ENCODE measurements around the gene CC2D1B. TPM values are rescaled to one million over a fixed set of nuclear protein-coding genes. Genes with fewer than 3 reads are reported as not detected.

Gene CC2D1B
- 23.8 TPM for total RNA-seq (2013)
- polyA plus RNA-seq (10 to 100 TPM in 1 of 3 donors, 1 to 10 TPM in 2; 1.7 to 17.5 (median 2.4) TPM), polyA minus RNA-seq (18.4 and 18.8 TPM in 2 replicates), total RNA-seq (37.5 to 73.1 (median 51.2) reads per million in 11 experiments)

GRCh38 chr1:52365746-52366516 is at the start of gene CC2D1B:
Gene CC2D1B, minus strand, starts transcription at chr1:52366205. Its CDS starts 1,585 bp downstream, at chr1:52364620.
- DNase-seq, result peak; percentile 95 to 98 (median 97)
- Mint-ChIP-seq H3K27ac (peak within 1 kb of the TSS; percentile 94 to 97 (median 97)), H3K4me3 (peak within 1 kb of the TSS; percentile 96 to 98), H3K4me1 (peaks cover 25% of the 10 kb centered on the region), H3K9me3 (peaks cover 0 to 1% (median 0%) of the 10 kb centered on the region in 7 donors), H3K27me3 (ENCODE audit: low read depth in 3 of 3) (peaks cover 11 to 20% (median 12%) of the 10 kb centered on the region in 3 donors), H3K36me3 (peaks cover 26 to 36% of the 10 kb centered on the region in 2 donors)
- Histone ChIP-seq H3K27ac (ENCODE audit: low read depth in 1 of 2, low read length in 2 of 2) (peak within 1 kb of the TSS; percentile 73 to 93), H4K20me1 (ENCODE audit: insufficient read depth, low read length) (peaks cover 13% of the 10 kb centered on the region), H3K27me3 (ENCODE audit: control insufficient read depth in 2 of 2, insufficient read depth in 2 of 2, low read length in 2 of 2) (peaks cover 0 to 16% of the 10 kb centered on the region in 2 donors), H2AFZ (ENCODE audit: insufficient read depth, low read depth, low read length, poor library complexity, severe bottlenecking) (peak within 1 kb of the TSS; percentile 80), H3K9ac (ENCODE audit: insufficient read depth, low read length, poor library complexity, severe bottlenecking) (peak within 1 kb of the TSS; percentile 96), H3K4me3 (replicated peaks in 1 of 3; ENCODE audit: low read depth in 2 of 3, low read length in 3 of 3) (peak within 1 kb of the TSS; percentile 80 to 95 (median 90)), H3K4me1 (ENCODE audit: control insufficient read depth in 1 of 2, insufficient read depth in 2 of 2, low read length in 2 of 2) (peaks cover 23 to 30% of the 10 kb centered on the region in 2 donors), H3K79me2 (ENCODE audit: insufficient read depth, low read length) (peaks cover 32% of the 10 kb centered on the region), H3K9me3 (replicated peaks in 1 of 2; ENCODE audit: control insufficient read depth in 1 of 2, insufficient read depth in 1 of 2, low read length in 2 of 2) (no peaks in the 10 kb centered on the region), H3K4me2 (replicated peaks; ENCODE audit: extremely low read depth, low read length, poor library complexity, severe bottlenecking) (peak within 1 kb of the TSS; percentile 97), H3K36me3 (replicated peaks in 1 of 2; ENCODE audit: control insufficient read depth in 1 of 2, insufficient read depth in 2 of 2, low read length in 2 of 2) (peaks cover 18 to 31% of the 10 kb centered on the region in 2 donors)
- under 1% methylated on average over 92 of the region's 92 CpGs for WGBS (ENCODE audit: insufficient coverage)
- TF ChIP-seq CTCF (IDR thresholded peaks at IDR 0.05), result peak; percentile 15
- intact Hi-C loops (cut with micrococcal nuclease), result loop anchor here (1.0 to 2.0 kb wide), 3 partner anchors 38 to 309 kb away; partner anchors contain the start of genes ORC1 (in 2 of the 2), PRPF38A (in 2 of the 2) and BTF3L4 (in 1 of the 2)

GRCh38 chr1:52414942-52415341 is 48.9 kb upstream of the CC2D1B start:
- H3K36me3 ChIP-seq (replicated peaks in 1 of 2; ENCODE audit: control insufficient read depth in 1 of 2, insufficient read depth in 2 of 2, low read length in 2 of 2), result peaks cover 85 to 96% of the 10 kb centered on the region in 2 donors
- Mint-ChIP-seq H3K27ac (peak overlapping the region in 2 of 7 donors; percentile 16 to 25), H3K27me3 (ENCODE audit: low read depth in 3 of 3) (no peaks in the 10 kb centered on the region), H3K9me3 (no peaks in the 10 kb centered on the region), H3K4me1 (no peaks in the 10 kb centered on the region), H3K4me3 (no peak overlapping the region), H3K36me3 (peaks cover 83 to 94% of the 10 kb centered on the region in 2 donors)
- no peak for TF ChIP-seq CTCF (IDR thresholded peaks at IDR 0.05)
- no peak overlapping the region for H3K4me2 ChIP-seq (replicated peaks; ENCODE audit: extremely low read depth, low read length, poor library complexity, severe bottlenecking)
- peaks cover 8% of the 10 kb centered on the region for H4K20me1 ChIP-seq (ENCODE audit: insufficient read depth, low read length)
- H3K79me2 ChIP-seq (ENCODE audit: insufficient read depth, low read length), result no peaks in the 10 kb centered on the region
- no peak overlapping the region for H3K4me3 ChIP-seq (replicated peaks in 1 of 3; ENCODE audit: low read depth in 2 of 3, low read length in 3 of 3)
- intact Hi-C loops (cut with micrococcal nuclease), result no loop called here
- H3K27me3 ChIP-seq (ENCODE audit: control insufficient read depth in 2 of 2, insufficient read depth in 2 of 2, low read length in 2 of 2), result no peaks in the 10 kb centered on the region
- no peaks in the 10 kb centered on the region for H3K4me1 ChIP-seq (ENCODE audit: control insufficient read depth in 1 of 2, insufficient read depth in 2 of 2, low read length in 2 of 2)
- no peak overlapping the region for H3K9ac ChIP-seq (ENCODE audit: insufficient read depth, low read length, poor library complexity, severe bottlenecking)
- peak overlapping the region in 1 of 2 donors; percentile 0 for H3K27ac ChIP-seq (ENCODE audit: low read depth in 1 of 2, low read length in 2 of 2)
- no peaks in the 10 kb centered on the region for H3K9me3 ChIP-seq (replicated peaks in 1 of 2; ENCODE audit: control insufficient read depth in 1 of 2, insufficient read depth in 1 of 2, low read length in 2 of 2)
- no peak for DNase-seq
- H2AFZ ChIP-seq (ENCODE audit: insufficient read depth, low read depth, low read length, poor library complexity, severe bottlenecking), result no peak overlapping the region

Measured in CD14-positive monocyte (primary cell).